AG04450 (cell line): Measurements from ENCODE around the gene PPP1R27. TPM values are rescaled to one million over a fixed set of nuclear protein-coding genes. Genes with fewer than 3 reads are reported as not detected.
A peak's percentile ranks its signal among the peaks of the same experiment; 100 is the strongest.

ENCODE experiments used
- CTCF ChIA-PET: fragments of 300-600, 350-600 bp; formaldehyde crosslinking; extraction: SDS; loops from one replicate; lab custom pipeline; 2022; ENCODE audit warnings: antibody characterized with exemption, inconsistent platforms; lab: Charles Lee
- POLR2A ChIA-PET: fragments of 350-600 bp; formaldehyde crosslinking; extraction: SDS; loops from one replicate; lab custom pipeline; 2021; ENCODE audit warnings: antibody characterized with exemption, inconsistent platforms; lab: Yijun Ruan, JAX
- DNase-seq: peaks from one replicate; pipeline ENCODE4 v3.0.0-alpha.2; 2011; ENCODE audit warnings: low read depth, low spot score
- H3K27ac ChIP-seq: one replicate; pipeline ENCODE4 v1.5.1; 2012; ENCODE audit warnings: low read depth, low read length, control low read depth
- H3K27me3 ChIP-seq: one replicate; pipeline ENCODE4 v1.6.0; 2012; ENCODE audit warnings: low read length; ENCODE audit not compliant: control insufficient read depth, insufficient read depth
- H3K4me3 ChIP-seq: 2 replicates; pipeline ENCODE4 v1.5.1; 2011; ENCODE audit warnings: mild to moderate bottlenecking, low read depth, low read length, control low read depth
- H3K9me3 ChIP-seq: 2 replicates; pipeline ENCODE4 v1.5.1; 2012; ENCODE audit warnings: low read length; ENCODE audit not compliant: control insufficient read depth, insufficient read depth
- CTCF ChIP-seq: IDR thresholded peaks from 2 replicates; pipeline ENCODE4 v1.5.1; 2011; ENCODE audit warnings: low read depth, low read length, control low read depth, inconsistent platforms
- polyA plus RNA-seq: library from polyadenylated mRNA; depleted of rRNA; stranded (reverse); fragments of >200 nt; gene quantifications from 2 replicates; pipeline ENCODE4 v1.2.3, GENCODE V29; 2011

PPP1R27 gene
- polyA plus RNA-seq, 1 experiment = not detected

- Histone ChIP-seq H3K4me3 (peak overlapping the region; percentile 81), H3K9me3 (no peaks in the 10 kb centered on the region), H3K27ac (peak overlapping the region; percentile 98), H3K27me3 (no peaks in the 10 kb centered on the region)
- POLR2A ChIA-PET = interaction anchor here (0.6 to 1.6 kb wide), 15 partner anchors 9 to 174 kb away, joined by 3 to 11 read pairs (median 4); partner anchors contain the start of genes ALYREF, ANAPC11, MCRIP1 and MRPL12
- CTCF ChIA-PET = no interaction called here
- peak; percentile 100 for DNase-seq
- no peak for TF ChIP-seq CTCF
Observed at GRCh38 chr17:81860756-81861568, 26.1 kb upstream of the PPP1R27 start.

GRCh38 chr17:81859906-81860755 is 25.3 kb upstream of the PPP1R27 start, which contains the start of gene P4HB:
P4HB (minus strand) TSS chr17:81860535; CDS start chr17:81860471, 64 bp downstream.
- CTCF ChIA-PET = no interaction called here
- Histone ChIP-seq H3K27me3 (no peaks in the 10 kb centered on the region), H3K4me3 (peak within 1 kb of the TSS; percentile 95), H3K9me3 (no peaks in the 10 kb centered on the region), H3K27ac (peak within 1 kb of the TSS; percentile 98)
- POLR2A ChIA-PET = interaction anchor here (0.6 to 1.6 kb wide), 11 partner anchors 8 to 157 kb away, joined by 3 to 11 read pairs (median 4); partner anchors contain the start of genes MCRIP1 and MRPL12
- no peak for DNase-seq
- TF ChIP-seq CTCF = no peak

- DNase-seq = no peak
- peak overlapping the region; percentile 95 for H3K4me3 ChIP-seq
- H3K9me3 ChIP-seq = no peaks in the 10 kb centered on the region
- CTCF ChIA-PET = no interaction called here
- H3K27me3 ChIP-seq = no peaks in the 10 kb centered on the region
- POLR2A ChIA-PET = interaction anchor here (1.0 to 1.3 kb wide), 3 partner anchors 10 to 156 kb away, joined by 3 to 6 read pairs (median 4); partner anchors contain the start of genes MCRIP1 and MRPL12
- H3K27ac ChIP-seq = peak overlapping the region; percentile 57
- no peak for TF ChIP-seq CTCF
Observed at GRCh38 chr17:81858967-81859905, 24.4 kb upstream of the PPP1R27 start.

GRCh38 chr17:81858170-81858966 is 23.5 kb upstream of the PPP1R27 start:
- Histone ChIP-seq H3K4me3 (peak overlapping the region; percentile 95), H3K27me3 (no peaks in the 10 kb centered on the region), H3K27ac (no peak overlapping the region), H3K9me3 (no peaks in the 10 kb centered on the region)
- no peak for DNase-seq
- ChIA-PET CTCF (no interaction called here), POLR2A (interaction anchor here (0.7 kb wide), 1 partner anchor 11 kb away, joined by 6 read pairs; no protein-coding TSS in a partner anchor)
- no peak for TF ChIP-seq CTCF
